ENCODE results near the gene EGR4.
A peak's percentile ranks its signal among the peaks of the same experiment; 100 is the strongest.
"Not testable (repeated sequence)": the region's sequence is repeated elsewhere in the genome, so short reads cannot be mapped to it uniquely, and the experiment has no call there.

EGR4 gene

DNA sequence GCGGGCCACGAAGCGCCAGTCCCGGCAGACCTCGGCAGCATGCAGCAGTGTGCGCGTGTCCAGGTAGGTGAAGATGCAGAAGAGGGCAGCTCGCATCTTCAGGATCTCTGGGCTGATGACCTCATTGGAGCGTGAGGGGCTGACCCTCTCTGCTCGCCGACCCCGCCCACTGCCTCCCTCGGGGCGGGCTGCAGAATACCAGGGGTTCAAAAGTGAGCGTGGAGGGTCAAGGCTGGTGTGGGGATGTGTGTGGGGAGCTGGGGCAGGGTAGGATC, 29.1 kb downstream of the EGR4 start:
- TF ChIP-seq, protein P1, sequence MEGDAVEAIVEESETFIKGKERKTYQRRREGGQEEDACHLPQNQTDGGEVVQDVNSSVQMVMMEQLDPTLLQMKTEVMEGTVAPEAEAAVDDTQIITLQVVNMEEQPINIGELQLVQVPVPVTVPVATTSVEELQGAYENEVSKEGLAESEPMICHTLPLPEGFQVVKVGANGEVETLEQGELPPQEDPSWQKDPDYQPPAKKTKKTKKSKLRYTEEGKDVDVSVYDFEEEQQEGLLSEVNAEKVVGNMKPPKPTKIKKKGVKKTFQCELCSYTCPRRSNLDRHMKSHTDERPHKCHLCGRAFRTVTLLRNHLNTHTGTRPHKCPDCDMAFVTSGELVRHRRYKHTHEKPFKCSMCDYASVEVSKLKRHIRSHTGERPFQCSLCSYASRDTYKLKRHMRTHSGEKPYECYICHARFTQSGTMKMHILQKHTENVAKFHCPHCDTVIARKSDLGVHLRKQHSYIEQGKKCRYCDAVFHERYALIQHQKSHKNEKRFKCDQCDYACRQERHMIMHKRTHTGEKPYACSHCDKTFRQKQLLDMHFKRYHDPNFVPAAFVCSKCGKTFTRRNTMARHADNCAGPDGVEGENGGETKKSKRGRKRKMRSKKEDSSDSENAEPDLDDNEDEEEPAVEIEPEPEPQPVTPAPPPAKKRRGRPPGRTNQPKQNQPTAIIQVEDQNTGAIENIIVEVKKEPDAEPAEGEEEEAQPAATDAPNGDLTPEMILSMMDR (IDR thresholded peaks at IDR 0.05; ENCODE audit: low read length, missing control alignments): no peak
- H3K4me3 ChIP-seq (replicated peaks; ENCODE audit: low read depth, low read length): no peak overlapping the region

DNA sequence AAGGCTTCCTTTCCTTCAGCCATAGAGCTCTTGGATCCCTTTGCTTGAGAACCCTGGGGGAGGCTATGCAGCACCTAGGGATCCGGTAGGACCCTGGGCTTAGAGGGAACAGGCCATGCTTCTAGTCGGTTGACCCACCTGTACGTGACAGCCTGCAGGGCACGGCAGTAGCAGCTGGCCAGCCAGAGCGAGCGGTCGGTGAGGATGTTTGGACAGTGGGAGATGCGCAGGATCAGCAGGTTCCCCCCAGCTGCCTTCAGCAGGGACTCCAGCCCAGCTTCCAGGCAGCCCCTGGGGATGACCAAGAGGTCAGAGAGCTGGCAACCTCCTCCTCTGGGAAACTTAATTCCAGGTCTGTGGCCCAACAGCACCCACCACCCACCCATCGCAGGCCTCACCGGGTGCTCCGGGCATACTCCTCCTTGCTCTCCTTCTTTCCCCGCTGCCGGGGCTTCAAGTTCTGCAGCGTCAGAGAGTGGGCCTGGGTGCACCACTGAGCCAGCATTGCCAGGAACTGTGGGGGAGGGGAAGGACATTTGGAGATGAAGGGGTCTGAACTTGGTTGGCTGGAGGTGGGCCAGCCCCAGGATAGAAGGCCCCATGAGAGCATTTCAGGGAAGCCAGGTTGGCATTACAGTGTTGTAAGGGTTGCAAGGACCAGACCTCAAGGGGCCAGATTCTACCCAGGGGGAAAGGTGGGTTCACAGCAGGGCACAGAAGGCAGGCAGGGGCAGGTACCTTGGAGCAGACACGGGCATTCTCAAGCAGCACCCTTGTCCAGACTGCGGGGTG, 29.6 kb downstream of the EGR4 start:
- H3K4me3 ChIP-seq (replicated peaks; ENCODE audit: low read depth, low read length): no peak overlapping the region
- TF ChIP-seq, protein P1 (IDR thresholded peaks at IDR 0.05; ENCODE audit: low read length, missing control alignments): no peak
- DNase-seq (ENCODE audit: low read depth): no peak

More for the DNA sequence above, 29.1 kb downstream of the EGR4 start:
- DNase-seq (ENCODE audit: low read depth): no peak

DNA sequence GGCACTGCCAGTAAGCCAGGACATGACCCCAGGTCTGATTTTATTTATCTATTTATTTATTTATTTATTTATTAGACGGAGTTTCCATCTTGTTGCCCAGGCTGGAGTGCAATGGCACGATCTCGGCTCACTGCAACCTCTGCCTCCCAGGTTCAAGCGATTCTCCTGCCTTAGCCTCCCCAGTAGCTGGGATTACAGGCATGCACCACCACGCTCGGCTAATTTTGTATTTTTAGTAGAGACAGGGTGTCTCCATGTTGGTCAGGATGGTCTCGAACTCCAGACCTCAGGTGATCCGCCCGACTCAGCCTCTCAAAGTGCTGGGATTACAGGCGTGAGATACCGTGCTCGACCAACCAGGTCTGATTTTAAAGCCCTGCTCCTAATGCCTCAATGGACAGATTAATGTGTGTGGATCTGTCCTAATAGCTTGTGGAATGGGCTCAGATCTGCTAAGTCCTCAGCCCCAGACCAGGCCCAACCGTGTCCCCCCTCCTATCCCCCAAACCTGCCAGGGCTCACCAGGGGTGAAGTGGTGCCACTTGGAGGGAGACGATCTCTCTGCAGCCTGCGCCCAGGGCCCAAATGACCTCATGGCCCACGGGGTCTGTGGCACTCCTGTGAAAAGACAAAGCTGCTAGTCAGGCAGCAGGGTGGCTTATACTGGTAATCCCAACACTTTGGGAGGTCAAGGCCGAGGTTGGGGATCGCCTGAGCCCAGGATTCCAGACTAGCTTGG, 30.5 kb downstream of the EGR4 start:
- H3K4me3 ChIP-seq (replicated peaks; ENCODE audit: low read depth, low read length); DNase-seq (ENCODE audit: low read depth): not testable (repeated sequence)

DNA sequence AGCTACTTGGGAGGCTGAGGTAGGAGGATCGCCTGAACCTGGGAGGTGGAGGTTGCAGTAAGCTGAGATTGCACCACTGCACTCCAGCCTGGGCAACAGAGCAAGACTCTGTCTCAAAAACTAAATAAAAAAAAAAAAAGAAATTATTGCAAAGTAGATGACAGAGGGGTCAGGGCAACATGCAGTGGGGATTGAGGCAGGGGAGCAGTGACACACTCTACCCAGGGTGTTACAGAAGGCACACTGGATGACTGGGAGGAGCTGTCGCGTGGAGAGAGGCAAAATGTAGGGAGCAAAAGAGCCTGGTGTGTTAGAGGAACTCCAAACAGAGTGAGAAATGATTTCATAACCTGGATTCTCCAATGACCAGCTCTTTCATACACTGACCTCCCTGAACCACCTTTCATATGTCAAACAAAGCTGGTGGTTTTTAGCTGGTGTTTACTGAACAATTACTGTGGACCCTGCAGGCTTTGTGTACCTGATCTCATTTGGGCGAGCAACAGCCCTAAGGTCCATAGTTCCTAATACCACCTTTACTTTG, 31.2 kb downstream of the EGR4 start:
- no peak for DNase-seq (ENCODE audit: low read depth)
- no peak overlapping the region for H3K4me3 ChIP-seq (replicated peaks; ENCODE audit: low read depth, low read length)
- TF ChIP-seq, protein P1 (IDR thresholded peaks at IDR 0.05; ENCODE audit: low read length, missing control alignments): no peak

DNA sequence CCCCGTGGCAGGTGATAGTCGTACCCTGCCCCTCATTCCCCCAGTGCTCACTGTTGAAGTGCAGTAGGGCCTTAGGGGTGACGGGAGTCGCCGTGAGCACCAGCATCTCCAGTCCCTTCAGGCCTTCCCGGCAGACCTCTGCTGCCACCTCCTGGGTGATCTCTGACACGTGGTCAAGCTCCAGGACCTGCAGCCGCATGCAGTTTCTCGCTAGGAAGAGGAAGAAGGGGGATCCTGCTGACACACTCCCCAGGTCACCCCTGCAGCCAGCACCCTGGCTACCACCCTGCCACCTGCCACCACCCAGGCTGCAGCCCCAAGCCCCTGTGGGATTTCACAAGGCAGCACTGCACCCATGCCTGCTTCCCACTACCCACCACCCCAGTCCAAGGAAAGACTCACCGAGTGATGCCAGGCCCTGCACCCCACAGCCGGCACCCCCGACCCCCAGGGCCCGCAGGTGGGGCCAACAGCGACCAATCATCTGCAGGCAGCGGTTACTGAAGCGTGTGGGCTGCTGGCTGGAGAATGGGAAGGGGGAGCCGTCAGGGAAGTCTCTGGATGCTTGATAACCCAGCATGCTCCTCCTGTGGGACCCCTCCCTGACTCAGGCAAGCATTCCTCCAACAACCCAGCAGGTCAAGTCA, 32.9 kb downstream of the EGR4 start:
- peak; percentile 71 for DNase-seq (ENCODE audit: low read depth)
- H3K4me3 ChIP-seq (replicated peaks; ENCODE audit: low read depth, low read length): no peak overlapping the region
- TF ChIP-seq, protein P1 (IDR thresholded peaks at IDR 0.05; ENCODE audit: low read length, missing control alignments): peak; percentile 69

DNA sequence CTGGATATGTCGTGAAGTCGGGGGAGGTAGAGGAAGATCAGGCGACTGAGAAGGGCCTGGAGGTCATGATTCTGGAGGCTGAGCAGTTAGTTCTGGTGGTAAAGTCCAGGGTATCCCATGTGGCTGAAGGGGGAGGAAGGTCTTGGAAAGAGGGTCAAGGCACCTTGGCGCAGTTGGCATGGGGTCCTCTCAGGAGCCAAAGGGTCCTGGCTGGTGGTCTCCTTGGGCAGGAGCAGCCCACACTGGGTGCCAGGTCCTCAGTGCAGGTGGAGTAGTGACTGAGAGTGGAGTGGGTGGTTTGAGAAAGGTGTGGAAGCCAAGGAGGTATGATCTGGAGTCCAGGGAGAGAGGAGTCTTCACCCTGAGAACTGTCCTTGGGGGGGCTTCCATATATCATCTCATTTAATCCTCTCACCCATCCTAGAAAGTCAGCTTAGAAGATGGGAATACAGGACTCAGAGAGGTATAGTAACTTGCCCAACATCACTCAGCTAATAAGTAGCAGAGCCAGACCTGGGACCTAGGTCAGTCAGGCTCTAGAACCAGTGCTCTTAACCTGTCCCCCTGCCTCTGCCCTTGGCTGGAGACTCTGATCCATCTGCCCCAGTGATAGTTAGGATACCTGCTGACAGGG, 33.5 kb downstream of the EGR4 start:
- no peak for DNase-seq (ENCODE audit: low read depth)
- no peak overlapping the region for H3K4me3 ChIP-seq (replicated peaks; ENCODE audit: low read depth, low read length)
- TF ChIP-seq, protein P1 (IDR thresholded peaks at IDR 0.05; ENCODE audit: low read length, missing control alignments): no peak

DNA sequence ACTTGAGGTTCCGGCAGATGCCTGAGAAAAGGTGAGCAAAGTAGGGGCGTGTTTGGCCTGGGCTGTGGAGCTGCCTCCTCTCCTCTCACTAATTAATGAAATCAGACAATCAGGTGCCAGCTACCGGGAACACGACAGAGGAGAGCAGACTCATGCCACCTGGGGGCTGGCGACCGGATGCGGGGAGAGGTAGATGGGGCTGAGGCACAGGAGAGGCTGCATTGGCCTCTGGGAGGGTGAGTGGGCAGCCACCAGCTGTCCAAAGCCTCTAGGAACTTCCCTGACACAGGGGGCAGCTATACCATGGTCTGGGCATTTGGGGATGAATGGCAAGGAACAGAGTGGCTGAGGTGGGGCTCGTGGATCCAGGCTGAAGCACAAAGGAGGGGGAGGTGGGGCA, 34.1 kb downstream of the EGR4 start:
- TF ChIP-seq, protein P1 (IDR thresholded peaks at IDR 0.05; ENCODE audit: low read length, missing control alignments): no peak
- no peak overlapping the region for H3K4me3 ChIP-seq (replicated peaks; ENCODE audit: low read depth, low read length)
- DNase-seq (ENCODE audit: low read depth): no peak
